Stomach (tissue), 4 donors: ENCODE data around the gene NCF4.

Experiments used
- CTCF ChIP-seq, 7 experiments: fragments of 450-650 bp in 4 of 7; fragments of 200-600 bp in 3 of 7; sonication (generic) in 3 of 7; IDR thresholded peaks; one replicate each; pipeline ENCODE4 v1.5.1; 2016 to 2019; ENCODE audit warnings: antibody characterized with exemption in 7 of 7, control low read depth in 2 of 7, mild to moderate bottlenecking in 1 of 7
- POLR2A ChIP-seq, 4 donors: fragments of 450-650 bp; IDR thresholded peaks; one replicate each; pipeline ENCODE4 v1.6.1; 2016; ENCODE audit warnings: antibody characterized with exemption in 4 of 4, control low read depth in 2 of 4, mild to moderate bottlenecking in 1 of 4, moderate library complexity in 1 of 4
- POLR2AphosphoS5 ChIP-seq, 3 donors: sonication (generic); formaldehyde crosslinking; IDR thresholded peaks; one replicate each; pipeline ENCODE4 v1.6.1; 2016; ENCODE audit warnings: antibody characterized with exemption in 3 of 3

- TF ChIP-seq CTCF (IDR thresholded peaks at IDR 0.05) (no peak), POLR2AphosphoS5 (IDR thresholded peaks at IDR 0.05) (no peak), POLR2A (IDR thresholded peaks at IDR 0.05) (no peak)
Measured at GRCh38 chr22:36892292-36892691, 31.5 kb downstream of the NCF4 start.
